HG03045 (cell line): ENCODE measurements around the gene LBP.
"Not testable (repeated sequence)": the region's sequence is repeated elsewhere in the genome, so short reads cannot be mapped to it uniquely, and the experiment has no call there.

ENCODE experiments used
- ATAC-seq: cut with Tn5 transposase; IDR thresholded peaks from one replicate; pipeline ENCODE4 v1.9.1; 2021; ENCODE audit warnings: mild to moderate bottlenecking, moderate library complexity; ENCODE audit not compliant: unreplicated experiment

LBP gene

DNA sequence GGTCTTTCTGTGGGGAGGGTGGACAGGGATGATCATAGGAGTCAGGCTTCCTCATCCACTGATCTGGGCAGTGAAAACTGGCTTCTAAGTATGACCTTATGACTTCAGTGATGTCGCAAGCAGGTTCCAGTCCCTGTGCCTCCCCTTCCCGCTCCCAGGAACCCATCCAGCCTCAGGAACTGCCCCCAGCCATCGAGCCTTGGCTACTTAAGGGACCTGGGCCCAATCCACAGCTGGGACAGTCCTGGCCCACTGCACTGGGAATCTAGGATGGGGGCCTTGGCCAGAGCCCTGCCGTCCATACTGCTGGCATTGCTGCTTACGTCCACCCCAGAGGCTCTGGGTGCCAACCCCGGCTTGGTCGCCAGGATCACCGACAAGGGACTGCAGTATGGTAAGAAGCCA is at the start of gene LBP:
Gene LBP (plus strand): TSS at position 236 of the 405 bp plus-strand sequence. CDS start 35 bp downstream, at position 271.
- ATAC-seq: no peak

GRCh38 chr20:38297916-38298674 is 48.2 kb upstream of the LBP start:
- ATAC-seq: no peak

GRCh38 chr20:38298768-38299288 is 47.5 kb upstream of the LBP start:
- ATAC-seq: no peak

DNA sequence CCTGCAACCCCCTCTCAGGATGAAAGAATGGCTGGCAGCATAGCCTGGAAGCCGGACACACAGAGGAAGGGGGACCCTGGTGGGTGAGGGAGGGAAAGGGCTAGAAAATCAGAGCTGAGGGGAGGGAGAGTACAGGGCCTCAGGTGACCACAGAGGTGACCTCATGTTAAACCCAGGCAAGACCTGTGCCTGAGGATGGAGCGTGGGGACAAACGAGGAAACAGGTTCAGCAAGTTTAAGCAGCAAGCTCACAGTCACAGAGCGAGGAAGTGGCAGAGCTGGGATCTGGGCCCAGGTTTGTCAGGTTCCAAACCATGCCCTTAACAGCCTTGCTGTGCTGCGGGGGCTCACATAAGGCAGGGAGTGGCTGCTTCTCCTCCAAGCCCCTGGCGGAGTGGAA is 46.3 kb upstream of the LBP start:
- no peak for ATAC-seq

- ATAC-seq: no peak
These were observed 45.8 kb upstream of the LBP start for GRCh38 chr20:38300438-38300837.

DNA sequence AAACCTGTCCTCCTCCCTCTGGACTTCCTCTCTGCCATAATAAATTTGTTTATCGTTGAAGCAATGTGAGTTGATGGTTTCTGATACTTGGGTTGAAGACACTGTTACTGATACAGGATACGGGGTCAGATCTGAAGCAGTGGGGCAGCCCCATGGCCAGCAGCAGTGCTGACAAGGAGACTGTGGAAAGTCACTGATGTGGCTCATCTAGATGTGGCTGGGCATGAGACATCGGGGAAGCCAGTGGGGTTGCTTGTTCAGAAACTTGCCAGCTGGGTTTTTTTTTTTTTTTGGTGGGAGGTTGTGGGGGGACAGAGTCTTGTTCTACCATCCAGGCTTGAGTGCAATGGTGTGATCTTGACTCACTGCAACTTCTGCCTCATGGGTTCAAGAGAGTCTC is 45.0 kb upstream of the LBP start:
- ATAC-seq: no peak

DNA sequence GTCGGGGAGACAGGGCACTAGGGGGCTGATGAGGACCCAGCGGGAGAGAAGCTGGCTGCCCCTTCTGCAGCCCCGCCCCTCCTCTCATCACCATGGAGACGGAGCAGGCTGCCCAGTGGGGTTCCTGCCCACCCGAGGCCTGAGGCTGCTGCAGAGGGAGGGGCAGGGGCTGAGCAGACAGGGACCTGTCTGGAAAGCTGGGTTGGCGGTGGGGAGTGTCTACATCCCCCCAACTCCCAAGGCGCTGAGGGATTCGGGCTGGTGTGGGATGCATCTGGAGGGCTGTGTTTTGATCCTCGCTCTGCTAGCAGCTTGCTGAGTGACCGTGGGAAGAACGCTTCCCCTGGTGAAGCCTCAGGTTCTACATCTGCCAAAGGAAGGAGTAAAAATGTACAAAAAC is 43.5 kb upstream of the LBP start:
- ATAC-seq: no peak

GRCh38 chr20:38303908-38304379 is 42.3 kb upstream of the LBP start, which contains the start of gene BPI:
Gene BPI, plus strand, starts transcription at chr20:38304156. Its CDS starts 68 bp downstream, at chr20:38304224.
- ATAC-seq: no peak

DNA sequence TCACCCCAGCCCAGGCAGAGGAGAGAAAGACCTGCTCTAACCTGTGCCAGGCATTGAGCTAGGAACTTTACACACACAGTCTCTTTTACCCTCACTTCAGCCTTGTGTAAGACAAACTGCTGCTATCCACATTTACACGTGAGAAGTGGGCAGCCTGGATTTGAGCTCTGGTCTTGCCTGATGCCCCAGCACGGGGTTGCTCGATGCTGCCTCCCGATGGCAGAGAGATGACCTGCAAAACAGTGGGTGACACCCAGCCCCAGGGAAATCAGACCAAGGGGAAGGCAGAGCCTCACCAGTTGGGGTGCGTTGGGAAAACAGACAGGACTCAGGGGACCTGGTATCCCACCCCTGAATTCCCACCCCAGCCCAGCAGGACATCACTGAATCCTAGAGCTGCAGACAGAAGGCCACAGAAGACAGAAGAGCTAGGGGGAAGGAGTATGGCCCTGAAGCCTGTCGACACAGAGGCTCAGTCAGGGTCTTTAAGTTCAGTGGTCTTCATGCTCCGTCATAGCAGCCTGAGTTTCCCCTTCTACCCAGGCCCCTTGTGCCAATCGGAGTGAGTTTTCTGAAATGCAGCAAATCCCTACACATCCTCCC is 41.3 kb upstream of the LBP start:
- no peak for ATAC-seq

GRCh38 chr20:38305541-38305940 is 40.7 kb upstream of the LBP start:
- ATAC-seq: no peak

- ATAC-seq: no peak
These were observed 39.9 kb upstream of the LBP start for GRCh38 chr20:38306379-38306778.

GRCh38 chr20:38307371-38308046 is 38.8 kb upstream of the LBP start:
- no peak for ATAC-seq

DNA sequence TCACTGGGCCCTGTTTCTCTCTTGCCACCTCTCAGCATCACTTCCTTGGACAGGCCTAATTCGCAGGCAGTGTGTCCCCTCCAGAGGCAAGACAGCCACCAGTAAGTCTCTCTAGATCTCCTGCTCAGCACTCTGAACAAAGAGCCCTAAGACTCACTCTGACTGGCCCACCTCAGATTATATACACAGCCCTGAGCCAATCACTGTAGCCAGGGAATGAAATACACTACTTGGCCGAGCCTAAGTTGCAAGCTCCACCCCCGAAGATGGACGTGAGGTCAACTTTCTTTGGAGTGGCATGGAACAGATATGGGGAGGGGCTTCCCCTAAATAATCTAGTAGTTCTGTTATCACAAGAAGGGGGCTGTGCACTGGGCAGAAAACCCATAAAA is 38.2 kb upstream of the LBP start:
- no peak for ATAC-seq

- ATAC-seq: no peak
These were observed 37.8 kb upstream of the LBP start for GRCh38 chr20:38308447-38308846.

- no peak for ATAC-seq
These were observed 35.2 kb upstream of the LBP start for GRCh38 chr20:38311091-38311490.

GRCh38 chr20:38311491-38311890 is 34.8 kb upstream of the LBP start:
- ATAC-seq: no peak

DNA sequence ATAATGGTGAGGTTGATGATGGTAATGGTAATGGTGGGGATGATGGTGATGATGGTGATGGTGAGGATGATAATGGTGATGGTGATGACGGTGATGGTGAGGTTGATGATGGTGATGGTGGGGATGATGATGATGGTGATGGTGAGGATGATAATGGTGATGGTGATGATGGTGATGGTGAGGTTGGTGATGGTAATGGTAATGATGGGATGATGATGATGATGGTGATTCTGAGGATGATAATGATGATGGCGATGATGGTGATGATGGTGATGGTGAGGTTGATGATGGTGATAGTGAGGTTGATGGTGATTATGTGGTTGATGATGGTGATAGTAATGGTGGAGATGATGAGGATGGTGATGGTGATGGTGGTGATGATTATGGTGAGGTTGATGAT is 32.6 kb upstream of the LBP start:
- ATAC-seq: no peak

- ATAC-seq: not testable (repeated sequence)
These were observed 31.9 kb upstream of the LBP start for GRCh38 chr20:38314350-38314749.

DNA sequence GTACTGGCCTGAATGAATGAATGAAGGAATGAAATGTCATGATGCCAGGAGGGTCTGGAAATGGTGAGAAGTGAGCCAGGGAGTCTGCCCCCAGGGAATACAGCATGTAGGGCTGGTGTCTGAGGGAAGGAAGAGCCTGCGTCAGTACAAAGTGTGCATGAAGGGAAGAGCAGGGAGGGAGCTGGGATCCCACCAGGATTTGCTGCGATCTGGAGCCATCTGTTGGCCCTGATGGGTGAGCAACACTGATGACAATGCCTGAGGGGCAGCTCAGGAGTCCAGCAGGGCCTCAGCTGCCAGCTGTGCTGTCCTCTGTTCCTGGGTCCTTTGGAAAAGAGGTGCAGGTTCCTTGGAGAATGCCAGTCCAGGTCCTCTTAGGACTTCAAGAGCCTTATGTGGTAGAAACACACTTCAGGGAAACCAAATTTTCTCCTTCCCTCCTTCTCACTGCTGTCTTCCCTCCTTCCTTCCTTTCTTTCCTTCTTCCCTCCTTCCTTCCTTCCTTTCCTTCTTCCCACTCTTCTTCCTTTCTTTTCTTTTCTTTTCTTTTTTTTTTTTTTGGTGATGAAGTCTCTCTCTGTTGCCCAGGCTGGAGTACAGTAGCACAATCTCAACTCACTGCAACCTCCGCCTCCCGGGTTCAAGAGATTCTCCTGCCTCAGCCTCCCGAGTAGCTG is 30.9 kb upstream of the LBP start:
- ATAC-seq: no peak

GRCh38 chr20:38316341-38316740 is 29.9 kb upstream of the LBP start:
- no peak for ATAC-seq

DNA sequence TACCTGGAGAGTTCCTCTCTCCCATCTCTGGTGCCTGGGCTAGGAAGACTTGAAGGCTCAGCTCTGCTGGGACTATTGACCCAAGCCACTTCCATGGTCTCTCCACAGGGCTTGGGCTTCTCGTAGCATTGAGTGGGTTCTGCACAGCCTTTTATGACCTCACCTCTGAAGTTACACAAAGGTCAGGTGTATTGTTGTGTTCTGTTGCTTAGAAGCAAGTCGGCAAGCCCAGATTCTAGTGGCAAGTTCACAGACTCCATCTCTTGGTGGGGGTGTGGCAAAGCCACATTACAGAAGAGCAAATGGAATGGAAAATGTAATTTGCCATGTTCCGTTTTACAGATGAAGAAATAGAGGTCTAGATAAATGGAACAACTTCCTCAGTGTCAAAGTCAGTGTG is 28.9 kb upstream of the LBP start:
- ATAC-seq: no peak
